Adrenal gland (tissue), 12 donors: ENCODE results near the gene MAGEA9. TPM values are rescaled to one million over a fixed set of nuclear protein-coding genes. Genes with fewer than 3 reads are reported as not detected.

Experiments
- DNase-seq, 7 donors: peaks; one replicate each; pipeline ENCODE4 v3.0.0-alpha.2; 2019 to 2020
- H3K27ac ChIP-seq, 5 donors: fragments of 200-600 bp; sonication (generic) in 4 of 5; 1 replicate in 3 of 5; 2 replicates in 2 of 5; pipeline versions ENCODE4 v1.5.1 to v1.8.0; 2016 to 2020; ENCODE audit warnings: mild to moderate bottlenecking in 1 of 5
- H3K27me3 ChIP-seq: fragments of 200-600 bp; 2 replicates; pipeline ENCODE4 v1.8.0; 2021
- H3K36me3 ChIP-seq, 2 donors: fragments of 200-600 bp; replicated peaks in 1 of 2; 1 replicate in 1 of 2; 2 replicates in 1 of 2; pipeline versions ENCODE4 v1.5.1 to v1.8.0; 2018 to 2022
- H3K4me1 ChIP-seq, 2 donors: fragments of 200-600 bp; replicated peaks in 1 of 2; 1 replicate in 1 of 2; 2 replicates in 1 of 2; pipeline versions ENCODE4 v1.5.1 to v1.8.0; 2018 to 2021
- H3K4me3 ChIP-seq, 4 donors: fragments of 200-600 bp; sonication (generic) in 3 of 4; one replicate each; pipeline ENCODE4 v1.5.1; 2016 to 2018
- H3K9me3 ChIP-seq, 3 donors: fragments of 200-600 bp; sonication (generic) in 1 of 3; replicated peaks in 1 of 3; 1 replicate in 2 of 3; 2 replicates in 1 of 3; pipeline versions ENCODE4 v1.5.1 to v1.8.0; 2016 to 2021
- CTCF ChIP-seq, 6 experiments: fragments of 450-650 bp in 4 of 6; fragments of 200-600 bp in 2 of 6; sonication (generic) in 1 of 6; IDR thresholded peaks; 1 replicate in 5 of 6; 2 replicates in 1 of 6; pipeline versions ENCODE4 v1.5.1 to v1.8.0; 2016 to 2021; ENCODE audit warnings: antibody characterized with exemption in 6 of 6, mild to moderate bottlenecking in 2 of 6, moderate library complexity in 1 of 6
- POLR2A ChIP-seq, 2 donors: fragments of 450-650 bp; IDR thresholded peaks; one replicate each; pipeline ENCODE4 v1.6.1; 2017; ENCODE audit warnings: antibody characterized with exemption in 2 of 2, mild to moderate bottlenecking in 2 of 2, moderate library complexity in 1 of 2
- WGBS, 4 donors: extraction: QIAGEN DNeasy Blood & Tissue Kit in 2 of 4; methylation state at CpG; one replicate each; pipeline versions ENCODE4 v1.1.5 to v1.1.7; 2013 to 2017; 5-methylcytosine and 5-hydroxymethylcytosine counted together
- intact Hi-C, 2 donors: fragments of 100-400 bp; cut with DNase I; formaldehyde crosslinking; loops; one replicate each; pipeline versions ENCODE4 v1.14.1 to v1.15.0; 2022 to 2023
- polyA plus RNA-seq, 3 donors: library from polyadenylated mRNA; stranded (reverse); fragments of 200-250 nt in 2 of 3; fragments of 350-450 nt in 1 of 3; fragmentation: Illumina TruSeq in 1 of 3; extraction: RNeasy Lipid Tissue Mini Kit (QIAGEN cat#74804) in 1 of 3; gene quantifications; one replicate each; pipeline ENCODE4 v1.2.3, GENCODE V29; 2013 to 2014
- total RNA-seq, 9 donors: library from RNA; depleted of rRNA in 4 of 9; stranded (reverse); fragments of >200 nt in 4 of 9; fragments of 120-200 nt in 1 of 9; fragmentation: NEBNext Ultra II Directional in 1 of 9; extraction: Animal tissue kit (Norgen Biotek cat#: 25700) in 1 of 9; gene quantifications; one replicate each; pipeline versions ENCODE4 v1.1.0 to v1.2.4, GENCODE V29; 2013 to 2023
- donor health status: healthy with polysubstance abuse.
- donor health status: Bipolar disorder and iron deficiency.
- donor health status: DM: yes; HTN: yes; CAD: no.
- donor health status: DM: no; HTN: no; CAD: no.
- donor health status: DM: no; HTN: no; CAD: no.
- donor health status: DM: yes; HTN: yes; CAD: no.

The MAGEA9 gene
- total and polyA plus RNA-seq, 12 donors, result not detected

GRCh38 chrX:149804102-149804501, 22.4 kb downstream of the MAGEA9 start:
- no peak for DNase-seq
- H3K4me1 ChIP-seq, result no peaks in the 10 kb centered on the region
- no peaks in the 10 kb centered on the region for H3K9me3 ChIP-seq
- H3K36me3 ChIP-seq, result no peaks in the 10 kb centered on the region
- intact Hi-C loops, result no loop called here
- TF ChIP-seq POLR2A (IDR thresholded peaks at IDR 0.05), result no peak
- TF ChIP-seq CTCF (IDR thresholded peaks at IDR 0.05), result no peak
- H3K4me3 ChIP-seq, result no peak overlapping the region
- no peaks in the 10 kb centered on the region for H3K27me3 ChIP-seq
- WGBS, 4 donors, result 74 to 90% (median 78%) methylated on average over 6 of the region's 6 CpGs
- no peak overlapping the region for H3K27ac ChIP-seq

GRCh38 chrX:149807747-149808458, 26.2 kb downstream of the MAGEA9 start:
- DNase-seq, result no peak
- Histone ChIP-seq H3K4me3 (no peak overlapping the region), H3K4me1 (no peaks in the 10 kb centered on the region), H3K36me3 (no peaks in the 10 kb centered on the region), H3K27ac (no peak overlapping the region), H3K9me3 (no peaks in the 10 kb centered on the region), H3K27me3 (no peaks in the 10 kb centered on the region)
- WGBS, 4 donors, result 77 to 87% (median 80%) methylated on average over 3 to 12 of the region's 12 CpGs; no CpG with 5 or more reads in 1 of the 4 donors
- no peak for TF ChIP-seq POLR2A (IDR thresholded peaks at IDR 0.05)
- no peak for TF ChIP-seq CTCF (IDR thresholded peaks at IDR 0.05)
- intact Hi-C loops, result no loop called here

DNA sequence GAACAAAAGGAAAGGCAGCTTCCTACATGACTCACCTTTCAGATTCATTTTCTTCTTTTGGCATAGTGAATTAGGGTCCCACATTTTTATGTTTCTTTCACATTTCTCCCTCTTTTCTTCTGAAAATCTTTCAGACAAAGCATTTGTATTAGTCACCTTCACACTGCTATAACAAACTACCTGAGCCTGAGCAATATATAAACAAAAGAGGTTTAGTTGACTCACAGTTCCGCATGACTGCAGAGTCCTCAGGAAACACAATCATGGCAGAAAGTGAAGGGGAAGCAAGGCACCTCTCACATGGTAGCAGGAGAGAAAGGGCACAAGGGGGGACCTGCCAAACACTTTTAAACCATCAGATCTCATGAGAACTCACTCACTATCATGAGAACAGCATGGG, 36.9 kb downstream of the MAGEA9 start:
- no peak for DNase-seq
- WGBS, 4 donors, result 57 to 70% (median 63%) methylated on average over 1 of the region's 1 CpG
- H3K9me3 ChIP-seq, result no peaks in the 10 kb centered on the region
- H3K4me1 ChIP-seq, result no peaks in the 10 kb centered on the region
- H3K36me3 ChIP-seq, result no peaks in the 10 kb centered on the region
- intact Hi-C loops, result no loop called here
- H3K4me3 ChIP-seq, result no peak overlapping the region
- H3K27me3 ChIP-seq, result peaks cover 8% of the 10 kb centered on the region
- no peak for TF ChIP-seq CTCF (IDR thresholded peaks at IDR 0.05)
- no peak for TF ChIP-seq POLR2A (IDR thresholded peaks at IDR 0.05)
- H3K27ac ChIP-seq, result no peak overlapping the region

GRCh38 chrX:149819371-149819770, 37.6 kb downstream of the MAGEA9 start:
- Histone ChIP-seq H3K27me3 (peaks cover 10% of the 10 kb centered on the region), H3K4me1 (no peaks in the 10 kb centered on the region), H3K36me3 (no peaks in the 10 kb centered on the region), H3K27ac (no peak overlapping the region), H3K4me3 (no peak overlapping the region), H3K9me3 (no peaks in the 10 kb centered on the region)
- TF ChIP-seq CTCF (IDR thresholded peaks at IDR 0.05) (no peak), POLR2A (IDR thresholded peaks at IDR 0.05) (no peak)
- intact Hi-C loops, result no loop called here
- DNase-seq, result no peak
- WGBS, 4 donors, result 47 to 60% (median 55%) methylated on average over 1 to 2 of the region's 2 CpGs
